HG03442 (cell line): ENCODE measurements around the gene ZFP1.
"Not testable (repeated sequence)": the region's sequence is repeated elsewhere in the genome, so short reads cannot be mapped to it uniquely, and the experiment has no call there.

Experiments used
- ATAC-seq: cut with Tn5 transposase; IDR thresholded peaks from one replicate; pipeline ENCODE4 v1.9.1; 2021; ENCODE audit warnings: mild to moderate bottlenecking, moderate library complexity; ENCODE audit not compliant: unreplicated experiment

Gene ZFP1

DNA sequence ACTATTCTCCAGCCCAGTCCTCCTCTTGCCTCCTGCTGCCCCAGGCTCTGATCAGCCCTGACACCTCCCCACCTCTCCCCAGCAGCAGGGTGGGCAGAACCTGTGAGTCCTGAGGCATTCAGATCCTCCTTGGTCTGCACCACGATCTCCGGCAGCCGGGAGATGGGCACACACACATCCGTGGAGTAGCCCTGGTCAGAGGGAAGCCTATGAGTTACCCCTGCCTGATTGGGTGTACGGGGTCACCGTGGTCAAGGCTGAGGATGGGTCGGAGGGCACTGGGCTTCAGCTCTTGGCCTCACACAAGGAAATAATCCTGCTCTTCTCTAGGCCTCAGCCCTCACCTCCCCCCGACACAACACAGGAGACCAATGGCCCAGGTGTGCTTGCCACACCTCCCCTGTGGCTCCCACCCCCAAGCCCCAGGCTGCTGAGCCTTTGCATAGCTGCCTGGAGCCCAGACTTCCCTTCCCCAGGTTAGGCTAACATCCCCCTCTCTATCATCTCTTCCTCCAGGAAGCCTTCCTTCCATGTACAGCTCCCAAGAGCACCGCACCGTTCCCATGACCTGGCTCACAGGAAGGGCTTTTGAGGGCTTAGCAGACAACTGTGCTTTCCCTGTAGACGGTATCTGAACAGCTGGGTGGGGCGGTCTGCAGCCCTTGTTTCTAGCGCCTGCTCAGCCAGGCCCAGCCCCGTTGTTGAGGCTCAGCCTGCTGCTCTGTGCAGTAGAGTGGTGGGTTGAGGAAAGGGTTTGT is 35.4 kb upstream of the ZFP1 start:
- ATAC-seq = no peak

DNA sequence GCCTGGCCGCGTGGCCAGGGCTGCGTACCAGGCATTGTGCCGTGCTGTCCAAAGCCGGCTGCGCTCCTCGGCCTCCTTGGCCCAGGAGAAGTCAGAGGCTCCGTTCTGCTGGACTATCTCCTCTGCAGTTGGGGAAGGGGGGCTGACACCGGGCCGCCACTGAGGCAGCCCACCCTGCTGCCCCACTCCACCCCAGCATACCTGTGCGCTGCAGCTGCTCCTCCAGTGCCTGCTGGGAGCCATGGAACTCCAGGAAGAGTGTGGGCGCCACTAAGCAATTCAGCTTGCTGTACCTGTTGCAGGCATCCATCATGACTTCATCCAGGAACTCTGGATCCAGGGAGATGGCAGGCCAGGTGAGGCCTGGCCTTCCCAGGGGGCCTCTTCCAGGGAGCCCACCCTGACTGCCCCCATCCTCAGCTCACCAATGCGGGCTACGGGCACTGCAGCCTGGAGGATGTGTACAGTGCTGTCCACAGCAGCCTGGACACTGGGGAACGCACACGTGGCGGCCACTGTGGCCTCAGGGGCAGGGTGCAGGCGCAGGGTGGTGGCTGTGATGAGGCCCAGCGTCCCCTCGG is 34.7 kb upstream of the ZFP1 start:
- ATAC-seq = no peak

DNA sequence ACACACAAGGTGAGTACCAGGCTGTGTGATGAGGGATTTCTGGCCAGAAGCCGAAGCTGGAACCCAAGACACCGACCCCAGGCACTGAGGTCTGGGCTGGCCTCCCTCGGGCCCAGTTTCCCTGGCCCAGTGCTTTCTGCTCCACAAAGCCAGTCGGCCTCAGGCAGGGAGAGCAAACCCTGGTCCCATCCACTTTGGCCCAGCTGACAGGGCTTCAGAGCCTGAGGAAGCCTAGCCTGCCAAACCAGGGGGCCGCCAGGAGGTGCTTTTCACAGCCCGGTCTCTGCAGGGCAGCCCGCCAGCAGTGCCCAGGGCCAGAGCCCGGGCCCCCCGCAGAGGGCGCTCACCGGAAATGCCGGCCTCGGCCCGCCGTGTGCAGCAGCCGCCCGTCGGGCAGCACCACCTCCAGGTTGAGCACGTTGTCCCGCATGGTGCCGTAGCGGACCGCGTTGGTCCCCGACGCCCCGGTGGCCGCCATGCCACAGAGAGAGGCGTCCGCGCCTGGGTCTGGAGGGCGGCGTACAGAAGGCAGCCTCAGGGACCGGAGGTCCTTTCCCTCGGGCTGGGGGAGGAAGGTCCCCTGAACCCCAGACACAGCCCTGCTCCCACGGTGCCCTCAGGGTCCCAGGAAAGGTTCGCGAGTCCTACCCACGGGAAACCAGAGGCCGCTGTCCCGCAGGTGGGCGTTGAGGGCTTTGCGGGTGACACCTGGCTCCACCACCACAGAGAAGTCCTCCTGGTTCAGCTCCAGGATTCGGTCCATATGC is 34.0 kb upstream of the ZFP1 start:
- ATAC-seq = no peak

DNA sequence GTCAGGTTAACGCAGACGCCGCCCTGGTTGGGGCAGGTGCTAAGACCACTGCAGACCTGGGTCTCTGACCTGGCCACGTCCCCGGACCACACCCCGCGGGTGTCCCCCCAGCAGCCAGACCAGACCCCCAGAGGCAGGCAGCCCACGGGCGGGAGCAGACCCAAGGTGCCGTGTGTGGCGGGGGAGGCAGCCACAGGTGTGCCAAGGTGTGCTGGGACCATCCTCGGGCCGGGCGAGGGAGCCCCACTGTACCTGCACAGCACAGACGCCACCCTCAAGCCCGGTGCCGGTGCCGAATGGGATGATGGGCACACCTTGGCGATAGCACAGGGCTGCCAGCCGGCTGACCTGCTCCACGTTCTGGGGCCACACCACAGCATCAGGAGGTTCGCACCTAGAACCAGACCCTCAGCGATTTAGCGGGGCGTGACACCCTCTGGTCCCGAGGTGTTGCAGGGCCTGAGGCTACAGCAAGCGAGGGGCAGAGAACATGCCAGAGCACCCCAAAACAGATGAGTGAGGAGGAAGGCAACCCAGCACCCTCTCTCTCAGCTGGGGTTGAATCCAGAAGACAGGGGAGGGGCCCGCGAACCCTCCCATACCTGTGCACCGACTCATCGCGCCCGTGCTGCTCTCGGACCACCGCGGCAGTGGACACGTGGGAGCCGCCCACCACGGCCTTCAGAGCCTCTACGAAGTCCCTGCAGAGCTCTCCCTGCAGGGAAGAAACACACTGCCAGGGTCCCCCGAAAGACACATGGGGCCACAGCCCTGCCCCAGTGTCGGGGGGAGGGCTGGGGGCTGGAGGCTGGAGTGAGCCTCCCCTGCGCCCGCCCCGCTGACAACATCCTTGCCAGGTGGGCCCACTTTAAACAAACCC is 33.1 kb upstream of the ZFP1 start:
- no peak for ATAC-seq

DNA sequence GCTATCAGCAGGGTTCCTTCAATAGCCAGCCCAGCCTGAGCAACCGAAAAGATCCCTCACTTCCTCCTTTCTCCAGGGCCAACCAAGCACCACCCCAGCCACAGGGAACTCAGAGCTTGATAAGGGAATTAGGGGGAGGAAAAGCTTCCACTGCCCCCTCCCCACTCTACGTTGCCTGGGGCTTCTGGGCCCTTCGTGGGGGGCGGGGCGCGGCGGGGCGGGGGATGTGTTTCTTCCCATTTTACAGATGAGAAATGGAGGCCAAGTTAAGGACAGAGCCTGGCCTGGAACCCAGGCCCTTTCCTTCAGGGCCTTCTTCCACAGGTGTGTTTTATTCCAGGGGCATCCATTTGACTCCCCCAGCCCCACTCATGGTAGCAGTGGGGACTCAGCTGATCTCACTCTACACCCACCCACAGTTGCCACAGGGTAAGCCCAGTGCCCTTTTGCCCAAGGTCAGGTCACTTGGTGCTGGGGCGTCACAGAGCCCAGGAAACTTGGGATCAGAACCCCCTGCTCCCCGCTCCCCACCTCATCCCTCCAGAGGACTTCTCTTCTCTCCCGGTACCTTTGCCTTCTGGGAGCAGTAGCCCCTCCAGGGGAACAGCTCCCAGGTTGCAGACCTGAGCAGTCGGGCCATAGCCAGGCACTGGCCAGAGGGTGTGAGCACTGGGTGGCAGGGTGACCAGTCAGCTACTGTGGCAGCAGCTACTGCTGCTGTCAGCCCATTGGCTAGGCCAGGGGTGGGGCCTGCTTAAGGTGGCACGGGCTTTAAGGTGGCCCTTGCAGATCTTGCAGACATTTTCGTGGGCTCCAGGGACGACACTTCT is 32.0 kb upstream of the ZFP1 start, which contains the start of gene LDHD:
LDHD (minus strand) TSS at position 700 of the 830 bp plus-strand sequence; CDS start at position 640, 60 bp downstream.
- ATAC-seq = no peak

DNA sequence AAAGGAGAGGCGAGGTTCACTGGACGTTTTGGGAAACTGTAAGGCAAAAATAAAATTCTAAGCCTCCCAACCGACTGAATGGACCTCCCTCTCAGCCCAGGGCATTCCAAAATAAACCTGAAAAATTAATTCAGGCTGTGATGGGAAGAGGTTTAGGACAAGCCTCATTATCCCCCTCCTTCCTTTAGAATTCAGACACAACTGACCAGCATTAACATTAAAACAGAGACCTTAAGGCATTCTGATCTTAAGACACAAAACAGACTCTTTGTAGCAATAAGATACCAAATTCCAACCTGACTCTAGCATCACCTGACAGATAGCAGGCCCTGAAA is 31.4 kb upstream of the ZFP1 start:
- ATAC-seq = no peak

DNA sequence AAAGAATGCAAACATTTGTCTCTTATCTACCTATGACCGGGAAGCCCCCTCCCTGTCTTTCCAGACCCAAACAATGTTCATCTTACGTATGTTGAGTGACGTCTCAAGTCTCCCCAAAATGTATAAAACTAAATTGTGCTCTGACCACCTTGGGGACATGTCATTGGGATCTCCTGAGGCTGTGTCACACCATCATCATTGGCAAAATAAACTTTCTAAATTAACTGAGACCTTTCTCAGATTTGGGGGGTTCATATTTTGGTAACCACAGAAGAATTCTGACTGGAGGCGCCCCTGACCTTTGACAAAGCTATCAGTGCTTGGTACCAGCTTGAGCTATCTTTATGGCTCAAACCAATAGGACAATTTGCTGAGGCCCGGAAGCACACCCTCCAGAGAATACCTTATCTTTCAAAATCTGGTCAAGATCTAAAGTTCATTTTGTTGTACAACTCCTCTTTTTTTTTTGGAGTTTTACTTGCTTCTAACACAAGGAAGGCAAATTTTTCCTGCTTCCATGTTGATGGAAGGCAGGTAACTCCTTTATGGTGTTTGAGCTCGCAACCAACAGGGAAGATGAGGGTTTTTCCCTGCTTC is 29.3 kb upstream of the ZFP1 start:
- no peak for ATAC-seq

DNA sequence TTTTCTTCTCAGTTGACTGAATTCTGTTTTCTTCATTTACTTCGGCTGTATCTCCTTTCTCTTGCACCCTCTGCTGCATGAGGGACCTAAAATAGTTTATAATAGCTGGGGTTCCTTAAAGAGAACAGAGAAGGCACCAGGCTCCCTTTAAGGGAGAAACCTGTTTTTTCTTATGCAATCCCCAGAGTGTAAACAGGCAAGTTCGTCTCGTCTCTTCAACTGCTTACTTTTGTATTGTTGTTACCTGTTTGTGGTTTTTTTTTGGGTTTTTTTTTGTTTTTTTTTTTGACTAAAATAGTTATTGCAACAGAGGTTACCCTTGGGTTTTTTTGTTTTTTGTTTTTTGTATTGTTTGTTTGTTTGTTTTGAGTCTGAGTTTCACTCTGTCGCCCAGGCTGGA is 28.1 kb upstream of the ZFP1 start:
- no peak for ATAC-seq

DNA sequence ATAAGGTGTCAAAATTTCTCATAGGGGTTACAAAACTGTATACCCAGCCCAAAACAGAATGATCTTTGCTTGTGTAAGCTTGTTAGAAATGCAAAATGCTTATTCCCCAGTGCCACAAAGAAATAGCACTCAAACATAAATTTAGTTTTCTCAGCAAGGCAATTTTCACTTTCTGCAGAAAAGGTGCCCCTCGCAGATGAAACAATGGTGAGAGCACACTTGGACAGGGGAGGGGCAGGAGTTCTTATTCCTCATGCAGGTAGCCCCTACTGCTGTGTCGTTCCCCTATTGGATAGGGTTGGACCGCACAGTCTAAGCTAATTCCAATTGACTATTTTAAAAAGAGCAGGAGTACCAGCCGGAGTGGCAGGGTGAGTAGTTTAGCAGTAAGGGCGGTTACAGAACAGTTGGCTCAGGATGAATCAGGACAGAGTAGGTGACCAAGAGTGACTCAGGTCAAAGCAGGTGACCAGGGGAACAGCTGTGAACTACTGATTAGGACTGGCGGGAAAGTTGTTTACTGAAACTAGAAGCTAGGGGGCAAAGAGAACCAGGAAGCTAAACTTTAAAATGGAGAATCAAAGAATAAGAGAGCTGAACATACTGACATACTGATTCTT is 26.3 kb upstream of the ZFP1 start:
- no peak for ATAC-seq

DNA sequence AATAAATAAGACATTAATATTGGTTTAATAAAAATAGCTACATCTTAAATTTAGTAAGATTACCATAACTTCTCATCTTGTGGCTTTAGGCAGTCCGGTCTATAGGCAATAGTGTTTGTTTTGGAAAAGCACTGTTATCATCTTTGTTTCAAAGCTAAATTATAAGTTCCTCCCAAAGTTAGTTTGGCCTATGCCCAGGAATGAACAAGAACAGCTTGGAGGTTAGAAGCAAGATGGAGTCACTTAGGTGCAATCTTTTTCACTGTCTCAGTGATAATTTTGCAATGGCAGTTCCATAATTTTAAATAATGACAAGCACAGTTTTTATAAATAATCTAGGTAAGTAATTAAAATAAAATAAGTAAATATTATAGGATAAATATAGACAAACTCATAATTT is 25.7 kb upstream of the ZFP1 start:
- no peak for ATAC-seq

DNA sequence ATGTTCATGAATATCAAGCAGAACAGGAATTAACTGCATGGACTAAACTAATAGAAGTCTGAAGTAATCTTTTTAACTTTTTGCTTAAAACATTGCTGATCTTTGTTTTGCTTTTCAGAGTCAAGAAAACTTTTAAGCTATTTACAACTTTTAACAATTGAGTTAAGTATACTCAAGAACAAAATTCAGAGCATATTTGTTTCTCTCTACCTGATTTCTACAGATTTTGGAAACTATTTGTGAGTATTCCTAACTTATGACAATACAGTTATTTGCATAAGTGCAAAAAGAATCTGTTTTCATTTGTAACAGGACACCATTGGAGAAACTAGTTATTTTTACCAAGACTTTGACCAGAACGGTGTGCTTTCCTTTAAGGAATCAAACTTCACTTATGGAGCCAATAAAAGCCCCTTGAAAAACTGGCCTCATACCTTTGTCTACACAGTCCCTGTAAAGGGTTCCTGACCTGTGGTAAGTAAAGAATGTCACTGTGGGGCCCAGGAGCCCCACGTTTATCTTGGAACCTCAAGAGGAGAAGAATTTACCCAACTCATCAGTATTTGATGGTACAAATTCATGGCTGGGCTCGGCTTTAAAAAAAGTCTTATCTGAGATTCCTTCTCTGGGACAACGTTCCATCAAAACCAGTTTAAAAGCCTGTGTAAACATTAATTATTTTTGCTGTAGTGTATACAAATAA is 20.5 kb upstream of the ZFP1 start:
- no peak for ATAC-seq

DNA sequence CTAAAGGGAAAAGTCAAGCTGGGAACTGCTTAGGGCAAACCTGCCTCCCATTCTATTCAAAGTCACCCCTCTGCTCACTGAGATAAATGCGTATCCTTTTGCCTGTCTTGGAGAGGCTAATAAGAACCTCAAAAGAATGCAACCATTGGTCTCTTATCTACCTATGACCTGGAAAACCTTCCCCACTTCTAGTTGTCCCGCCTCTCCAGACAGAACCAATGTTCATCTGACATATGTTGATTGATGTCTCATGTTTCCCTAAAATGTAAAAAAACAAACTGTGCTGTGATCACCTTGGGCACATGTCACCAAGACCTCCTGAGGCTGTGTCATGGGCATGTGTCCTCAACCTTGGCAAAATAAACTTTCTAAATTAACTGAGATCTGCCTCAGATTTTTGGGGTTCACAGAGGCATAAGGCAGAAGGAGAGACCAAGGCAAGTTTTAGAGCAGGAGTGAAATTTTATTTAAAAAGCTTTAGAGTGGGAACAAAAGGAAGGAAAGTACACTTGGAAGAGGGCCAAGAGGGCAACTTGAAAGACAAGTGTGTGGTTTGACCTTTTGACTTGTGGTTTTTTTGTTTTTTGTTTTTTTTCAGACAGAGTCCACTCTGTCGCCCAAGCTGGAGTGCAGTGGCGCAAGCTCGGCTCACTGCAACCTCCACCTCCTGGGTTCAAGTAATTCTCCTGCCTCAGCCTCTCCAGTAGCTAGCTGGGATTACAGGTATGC is 18.7 kb upstream of the ZFP1 start:
- not testable (repeated sequence) for ATAC-seq

DNA sequence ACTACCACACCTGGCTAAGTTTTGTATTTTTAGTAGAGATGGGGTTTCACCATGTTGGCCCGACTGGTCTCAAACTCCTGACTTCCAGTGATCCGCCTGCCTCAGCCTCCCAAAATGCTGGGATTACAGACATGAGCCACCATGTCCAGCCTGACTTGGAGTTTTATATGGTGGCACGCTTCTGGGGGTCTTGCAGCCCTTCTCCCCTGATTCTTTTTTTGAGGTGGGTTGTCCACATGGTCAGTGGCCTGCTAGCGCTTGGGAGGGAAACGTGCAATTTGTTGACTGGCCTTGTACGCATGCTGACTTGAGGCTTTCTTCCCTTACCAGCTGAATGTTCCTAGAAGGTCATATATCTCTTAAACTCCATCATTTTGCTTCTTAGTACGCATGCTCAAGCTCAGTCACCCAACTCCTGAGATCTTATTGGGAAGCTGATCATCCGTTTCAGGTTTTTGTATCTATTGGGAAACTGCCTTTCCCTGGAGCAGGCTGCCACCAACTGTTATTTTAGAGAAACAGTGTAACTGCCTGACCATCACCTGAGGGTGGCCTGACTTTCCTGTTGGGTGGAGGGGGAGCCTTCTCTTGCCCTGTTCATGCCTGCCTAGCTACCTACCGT is 18.1 kb upstream of the ZFP1 start:
- no peak for ATAC-seq

DNA sequence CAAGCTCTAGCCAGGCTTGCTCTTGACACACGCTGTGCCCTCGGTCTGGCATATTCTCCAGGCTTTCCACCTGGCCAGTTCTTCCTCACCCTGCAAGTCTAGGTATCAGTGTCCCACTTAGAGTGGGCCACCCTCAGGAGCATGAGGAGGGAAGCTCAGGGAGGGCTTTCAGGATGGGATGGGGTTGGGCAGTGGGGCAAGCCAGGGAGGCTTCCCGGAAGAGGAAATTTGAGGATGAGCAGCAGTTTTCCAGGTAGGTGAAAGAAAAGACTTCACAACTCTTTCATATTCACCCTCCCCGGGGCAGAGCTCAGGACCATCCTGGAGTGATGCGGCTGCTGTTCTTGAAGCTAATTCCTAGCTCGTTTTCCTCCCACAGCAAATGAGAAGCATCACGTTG is 17.2 kb upstream of the ZFP1 start:
- ATAC-seq = no peak

DNA sequence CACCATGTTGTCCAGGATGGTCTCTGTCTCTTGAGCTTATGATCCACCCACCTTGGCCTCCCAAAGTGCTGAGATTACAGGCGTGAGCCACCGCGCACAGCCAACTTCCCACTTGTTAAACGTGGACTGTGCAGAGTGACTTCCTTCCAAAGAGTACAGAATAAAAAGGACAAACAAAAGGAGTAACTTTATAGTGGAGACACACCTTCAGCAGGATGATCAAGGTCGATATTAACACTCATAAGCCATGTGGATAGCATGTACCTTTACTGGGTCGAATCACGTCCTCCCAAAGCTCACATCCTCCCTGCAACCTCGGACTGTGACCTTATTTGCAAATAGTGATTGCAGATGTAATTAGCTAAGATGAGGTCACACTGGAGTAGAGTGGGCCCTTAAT is 10.1 kb upstream of the ZFP1 start:
- ATAC-seq = no peak

DNA sequence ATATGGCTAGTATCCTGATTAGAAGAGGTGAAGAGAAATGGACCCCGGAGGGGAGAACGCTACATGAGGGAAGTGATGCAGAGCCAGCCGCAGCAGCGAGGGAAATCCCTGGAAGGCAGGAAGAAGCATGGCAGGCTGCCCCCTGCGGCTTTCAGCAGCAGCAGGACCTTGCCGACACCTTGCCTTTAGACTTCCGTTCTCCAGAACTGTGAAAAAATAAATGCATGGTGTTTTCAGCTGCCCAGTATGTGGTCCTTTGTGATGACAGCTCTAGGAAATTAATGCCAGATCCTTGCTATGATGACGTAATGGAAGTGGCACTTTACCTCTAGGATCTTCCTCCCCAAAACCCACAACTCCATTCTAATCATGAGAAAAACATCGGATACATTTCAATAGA is 9.7 kb upstream of the ZFP1 start:
- no peak for ATAC-seq

DNA sequence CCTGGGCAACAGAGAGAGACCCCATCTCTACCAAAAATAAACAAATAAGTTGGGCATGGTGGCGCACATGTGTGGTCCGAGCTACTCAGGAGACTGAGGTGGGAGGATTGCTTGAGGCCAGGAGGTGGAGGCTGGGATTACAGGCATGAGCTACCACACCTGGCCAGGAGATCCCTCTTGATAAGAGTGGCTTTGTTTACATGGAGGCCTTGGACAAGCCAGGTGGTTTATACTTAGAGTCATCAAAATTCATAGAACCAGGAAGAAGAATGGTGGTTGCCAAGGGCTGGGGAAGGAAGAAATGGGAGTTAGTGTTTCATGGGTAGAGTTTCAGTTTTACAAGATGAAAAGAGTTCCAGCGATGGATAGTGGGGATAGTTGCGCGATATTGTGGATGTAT is 8.8 kb upstream of the ZFP1 start:
- no peak for ATAC-seq

DNA sequence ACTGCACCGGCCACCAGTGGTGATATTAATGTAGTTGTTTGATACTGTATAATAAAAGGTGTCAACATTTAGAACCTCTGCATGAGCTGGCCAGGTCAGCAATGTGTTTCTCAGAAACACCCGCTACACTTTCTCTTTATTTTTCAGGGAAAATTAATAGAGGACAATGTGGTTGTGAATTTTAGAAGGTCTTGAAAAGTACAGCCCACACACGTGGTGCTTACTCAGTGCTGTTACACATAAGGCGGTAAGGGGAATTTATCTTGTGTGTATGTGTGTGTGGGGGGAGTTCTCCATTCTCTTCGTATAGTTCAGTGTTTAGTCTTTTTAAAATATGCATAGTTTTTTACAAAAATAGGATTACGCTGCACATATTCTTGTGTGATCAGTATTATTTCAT is 4.4 kb upstream of the ZFP1 start:
- ATAC-seq = no peak
